GM19238 (cell line): ENCODE results near the gene FERMT2.
"Not testable (repeated sequence)": the region's sequence is repeated elsewhere in the genome, so short reads cannot be mapped to it uniquely, and the experiment has no call there.

ENCODE experiments used
- DNase-seq: peaks from one replicate; pipeline ENCODE4 v3.0.0; 2011; ENCODE audit warnings: low spot score; ENCODE audit not compliant: insufficient read length

FERMT2 gene

DNA sequence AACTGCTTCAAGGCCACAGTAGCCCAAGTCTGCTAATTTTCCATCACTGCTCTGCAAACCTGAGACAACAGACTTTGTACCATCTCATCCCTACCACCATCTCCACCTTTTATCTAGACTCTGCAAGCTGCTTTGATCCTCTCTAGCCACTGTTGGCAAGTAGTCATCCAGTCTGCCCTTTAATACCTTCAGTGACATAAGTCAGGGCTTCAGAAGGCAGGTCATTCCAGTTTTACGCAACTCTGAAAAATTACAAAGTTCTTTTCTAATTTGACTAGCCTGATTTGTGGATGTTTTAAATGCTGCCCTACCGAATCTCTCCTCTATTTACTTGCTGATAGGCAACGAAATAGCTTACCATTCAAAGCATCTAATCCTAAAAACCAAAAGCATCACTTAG lies 2.8 kb downstream of the FERMT2 start:
- DNase-seq, result no peak

DNA sequence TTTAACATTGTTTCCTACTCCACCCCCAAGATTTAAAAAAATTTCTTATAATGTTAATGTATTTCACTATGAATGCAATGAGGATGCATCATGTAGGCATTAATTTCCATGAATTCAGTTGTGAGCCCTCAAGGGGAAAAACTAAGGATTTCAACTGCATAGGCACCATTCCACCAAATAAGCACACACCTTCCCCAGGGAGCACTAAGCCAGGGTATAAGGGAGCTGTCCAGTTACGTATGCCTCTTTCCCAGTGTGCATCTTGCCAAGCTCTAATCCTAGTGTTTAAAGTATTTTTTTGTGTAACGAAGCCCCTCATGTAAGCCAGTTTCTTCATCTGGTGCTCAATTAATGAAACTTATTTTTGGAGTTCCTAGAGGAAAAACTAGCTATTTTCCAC lies 6.6 kb downstream of the FERMT2 start:
- no peak for DNase-seq

GRCh38 chr14:52939427-52939826 lies 11.4 kb downstream of the FERMT2 start:
- DNase-seq, result no peak

DNA sequence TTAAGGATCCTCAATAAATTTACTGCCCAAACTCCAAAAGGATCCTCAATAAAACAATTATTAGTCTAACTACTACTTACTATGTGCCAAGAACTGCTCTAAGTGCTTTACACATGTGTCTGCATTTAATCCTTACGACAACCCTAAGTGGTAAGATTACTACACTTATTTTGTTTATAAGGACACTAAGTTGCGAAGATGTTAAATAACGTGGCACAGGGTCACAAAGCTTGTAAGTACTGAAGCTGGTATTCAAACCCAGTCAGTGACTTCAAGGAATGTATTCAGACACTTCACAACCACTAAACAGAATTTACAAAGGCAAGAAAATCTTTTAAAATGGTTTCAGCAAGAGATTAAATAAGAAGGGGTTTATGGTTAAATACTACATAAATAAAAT lies 13.0 kb downstream of the FERMT2 start:
- no peak for DNase-seq

DNA sequence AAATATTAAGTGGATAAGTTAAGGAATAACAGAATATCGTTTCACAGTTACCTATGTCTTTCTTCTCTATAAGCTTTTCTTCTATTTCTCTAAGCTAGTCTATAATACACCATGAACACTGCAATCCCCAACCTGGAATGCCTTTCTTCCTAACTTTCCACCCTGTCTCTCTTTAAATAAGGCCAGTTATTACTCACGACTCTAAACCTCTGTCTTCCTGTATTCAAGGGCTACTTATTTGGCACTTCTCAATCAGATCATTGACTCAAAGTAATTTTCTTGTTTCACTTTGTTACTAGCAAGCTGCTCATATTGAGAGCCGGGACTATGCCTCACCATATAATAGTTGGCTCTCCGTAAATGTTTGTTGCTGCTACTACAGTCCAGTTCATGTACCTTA lies 13.5 kb downstream of the FERMT2 start:
- DNase-seq, result no peak

GRCh38 chr14:52936437-52936836 lies 14.4 kb downstream of the FERMT2 start:
- DNase-seq, result no peak

DNA sequence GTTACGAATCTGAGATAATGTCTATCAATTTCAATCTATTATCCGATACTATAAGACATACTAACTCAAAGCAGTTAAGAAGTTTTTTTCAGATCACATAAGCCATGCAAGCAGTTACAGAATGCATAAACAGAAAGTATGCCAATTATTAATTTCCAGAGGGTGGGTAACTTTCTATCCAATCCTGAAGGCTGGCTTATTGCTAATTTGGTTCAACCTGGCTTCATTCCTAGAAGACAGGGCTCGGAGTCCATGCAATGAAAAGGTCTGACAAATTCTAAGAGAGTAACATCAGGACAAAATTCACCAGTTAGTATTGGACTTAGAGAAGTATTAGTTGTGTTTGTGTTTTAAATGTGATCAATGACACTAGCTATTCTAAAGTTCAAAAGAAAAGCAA lies 15.0 kb downstream of the FERMT2 start:
- no peak for DNase-seq

DNA sequence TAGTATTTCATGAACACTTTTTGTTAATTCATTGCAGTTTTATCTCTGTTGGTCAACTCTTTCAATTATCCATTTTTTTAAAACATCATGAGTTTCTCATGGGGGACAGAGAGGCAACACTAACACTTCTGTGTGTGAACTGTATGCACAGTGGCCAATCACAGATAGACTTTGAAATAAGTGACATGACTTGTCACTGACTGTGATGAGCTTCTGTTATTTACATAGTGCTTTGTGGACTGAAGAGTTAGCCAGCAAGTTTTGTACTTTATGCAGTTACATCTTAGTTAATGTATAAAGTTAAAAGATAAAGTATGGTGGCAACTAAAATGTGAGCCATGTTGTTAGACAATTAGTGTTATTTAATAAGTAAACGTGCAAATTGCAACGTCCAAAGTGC lies 16.1 kb downstream of the FERMT2 start:
- DNase-seq, result no peak

DNA sequence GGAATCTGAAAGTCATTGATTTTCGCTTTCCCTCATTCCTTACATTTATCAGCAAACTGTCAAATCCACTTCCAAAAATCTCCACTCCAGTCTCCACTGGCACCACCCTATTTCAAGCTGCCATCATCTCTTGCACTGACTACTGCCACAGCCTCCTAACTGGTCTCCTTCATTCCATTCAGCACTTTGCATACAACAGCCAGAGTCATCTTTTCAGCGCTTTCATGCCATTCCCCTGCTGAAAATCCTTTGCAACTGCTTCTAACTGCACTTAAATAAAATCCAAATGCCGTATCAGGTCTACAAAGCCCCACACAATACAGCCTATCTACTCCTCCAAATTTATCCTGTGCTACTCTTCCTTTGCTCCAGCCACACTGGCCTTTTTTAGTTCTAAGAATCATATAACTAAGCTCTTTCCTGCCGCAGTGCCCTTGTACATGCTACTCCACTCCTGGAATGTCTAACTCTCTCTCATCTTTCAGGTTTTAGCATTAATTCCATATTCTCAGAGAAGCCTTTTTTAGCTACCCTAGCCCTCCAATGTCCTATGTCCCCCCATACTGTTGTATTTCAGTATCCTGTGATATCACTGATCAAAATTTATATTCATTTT lies 21.6 kb downstream of the FERMT2 start:
- DNase-seq, result no peak

DNA sequence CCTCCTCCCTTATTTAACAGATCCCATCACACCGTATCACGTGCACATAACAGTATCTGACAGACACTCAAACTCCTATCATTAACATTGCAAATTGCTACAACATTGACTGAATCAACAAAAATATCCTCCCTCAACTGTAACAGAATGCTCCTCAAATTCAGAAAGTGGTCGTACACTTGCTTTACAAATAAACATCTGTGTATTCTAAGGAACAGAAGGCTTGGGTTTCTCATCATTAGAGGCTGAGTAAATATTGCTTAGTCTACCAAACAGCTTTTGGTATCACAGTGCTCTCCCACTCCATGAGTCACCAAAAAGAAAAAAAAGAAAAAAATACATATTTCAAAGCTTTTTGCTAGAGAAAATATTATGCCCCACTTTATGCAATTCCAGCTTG lies 23.9 kb downstream of the FERMT2 start:
- no peak for DNase-seq

- no peak for DNase-seq
These were observed 26.8 kb downstream of the FERMT2 start for GRCh38 chr14:52923902-52924575.

DNA sequence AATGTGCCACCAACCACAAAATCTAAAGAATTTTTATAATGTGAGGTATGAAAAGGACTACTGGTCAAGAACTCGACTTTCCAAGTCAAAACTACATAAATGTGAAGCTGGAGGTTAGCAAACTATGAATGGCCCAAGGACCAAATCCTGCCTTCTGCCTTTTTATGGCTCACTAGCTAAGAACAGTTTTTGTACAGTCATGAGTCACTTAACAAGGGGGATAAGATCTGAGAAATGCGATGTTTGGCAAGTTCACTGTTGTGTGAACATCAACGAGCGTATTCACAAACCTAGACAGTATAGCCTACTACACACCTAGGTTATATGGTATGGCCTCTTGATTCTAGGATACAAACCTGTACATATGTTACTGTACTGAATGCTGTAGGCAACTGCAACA lies 28.2 kb downstream of the FERMT2 start:
- DNase-seq, result no peak

DNA sequence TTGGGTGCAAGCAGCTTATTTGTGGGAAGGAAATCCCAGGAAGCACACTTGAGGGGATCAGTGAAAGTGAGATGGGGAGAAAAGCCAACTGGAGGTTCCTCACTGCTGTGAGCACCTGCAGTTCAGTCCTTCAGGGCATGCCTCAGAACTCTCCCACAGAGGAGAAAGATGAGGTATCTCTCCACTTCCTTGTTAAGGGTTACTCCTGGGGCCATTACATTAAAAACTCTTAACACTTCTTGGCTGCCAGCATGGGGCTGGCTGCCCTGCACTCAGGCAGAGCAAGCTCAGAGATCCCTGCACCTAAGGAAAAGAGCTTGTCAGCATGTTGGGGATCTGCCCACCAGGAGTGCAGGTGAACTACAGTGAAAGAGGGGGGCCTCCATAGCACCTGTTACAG lies 28.8 kb downstream of the FERMT2 start:
- DNase-seq, result no peak

DNA sequence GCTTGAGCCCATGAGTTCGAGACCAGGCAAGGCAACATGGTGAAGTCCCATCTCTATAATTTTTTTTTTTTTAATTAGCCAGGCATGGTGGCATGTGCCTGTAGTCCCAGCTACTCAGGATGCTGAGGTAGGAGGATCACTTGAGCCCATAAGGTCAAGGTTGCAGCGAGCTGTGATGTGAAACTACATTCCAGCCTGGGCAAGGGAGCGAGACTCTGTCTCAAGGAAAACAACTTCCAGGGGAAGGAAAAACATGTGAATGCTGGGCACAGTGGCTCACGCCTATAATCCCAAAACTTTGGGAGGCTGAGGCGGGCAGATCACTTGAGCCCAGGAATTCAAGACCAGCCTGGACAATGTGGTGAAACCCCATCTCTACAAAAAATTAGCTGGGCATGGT lies 30.4 kb downstream of the FERMT2 start:
- not testable (repeated sequence) for DNase-seq

DNA sequence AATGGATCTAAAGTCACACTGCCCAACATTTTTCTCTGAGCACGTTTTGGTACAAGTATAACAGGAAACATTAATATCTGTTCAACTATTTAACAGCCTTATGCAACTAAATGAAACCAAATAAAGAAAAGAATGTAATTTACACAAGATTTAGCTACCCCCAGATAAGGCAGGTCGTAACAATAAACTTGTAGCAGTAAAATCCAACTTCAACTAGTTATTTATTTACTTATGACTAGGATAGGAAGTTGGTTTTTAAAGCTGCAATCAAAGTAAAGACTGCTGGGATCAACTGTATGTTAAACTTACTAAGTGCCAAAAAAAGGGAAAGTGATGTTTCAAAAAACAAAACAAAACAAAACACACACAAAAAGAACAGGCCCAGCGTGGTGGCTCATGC lies 30.9 kb downstream of the FERMT2 start:
- no peak for DNase-seq

- peak; percentile 1 for DNase-seq
These were observed 32.4 kb downstream of the FERMT2 start for GRCh38 chr14:52918486-52918885.

DNA sequence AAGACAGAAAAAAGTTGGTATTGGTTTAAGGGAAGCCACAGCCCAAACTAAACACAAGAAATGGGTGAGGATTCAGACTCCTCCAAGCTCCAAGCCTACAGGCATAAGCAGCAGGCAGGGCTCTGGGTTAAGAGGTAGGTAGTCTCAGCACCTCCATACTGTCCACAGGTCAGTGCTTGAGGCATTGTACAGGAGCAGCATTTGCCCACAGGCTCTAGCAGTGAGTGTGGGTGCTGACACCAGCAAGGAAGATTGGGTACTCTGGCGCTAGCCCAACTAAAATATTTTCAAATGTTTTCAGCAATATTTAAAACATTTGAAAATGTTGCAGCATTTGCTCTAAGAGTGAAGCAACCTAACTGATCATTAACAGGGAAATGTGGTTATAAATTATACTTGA lies 33.1 kb downstream of the FERMT2 start:
- no peak for DNase-seq

DNA sequence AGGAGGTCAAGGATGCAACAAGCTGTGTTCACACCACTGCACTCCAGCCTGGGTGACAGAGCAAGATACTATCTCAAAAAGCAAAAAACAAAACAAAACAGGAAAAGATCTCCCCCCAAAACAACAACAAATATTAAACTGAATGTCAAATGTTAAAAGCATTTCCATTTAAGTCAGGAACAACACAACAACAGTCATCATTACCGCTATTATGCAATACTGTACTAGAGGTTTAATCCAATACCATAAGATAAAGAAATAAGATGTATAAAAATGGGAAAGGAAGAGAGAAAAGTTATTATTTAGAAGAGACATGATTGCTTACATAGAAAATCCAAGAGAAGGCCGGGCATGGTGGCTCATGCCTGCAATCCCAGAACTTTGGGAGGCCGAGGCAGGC lies 36.6 kb downstream of the FERMT2 start:
- no peak for DNase-seq

DNA sequence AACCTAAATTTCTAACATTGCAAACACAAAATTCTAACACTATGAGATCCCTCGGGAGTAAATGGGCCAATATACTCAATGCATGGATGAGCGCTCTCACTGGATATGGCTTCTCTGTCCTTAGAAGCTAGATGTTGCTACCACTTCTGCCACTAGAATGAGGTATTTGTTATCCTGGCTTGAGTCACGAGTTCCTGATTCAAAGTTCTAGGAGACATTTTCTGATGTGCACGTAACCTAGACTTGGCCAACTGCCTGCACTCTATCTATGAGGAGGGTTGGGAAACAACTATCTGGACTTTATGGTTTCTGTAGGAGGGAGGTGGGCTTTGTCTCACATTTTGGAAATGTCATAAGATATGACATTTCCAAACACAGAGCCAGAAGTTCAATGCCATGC lies 37.6 kb downstream of the FERMT2 start:
- DNase-seq, result no peak

GRCh38 chr14:52911904-52912303 lies 38.9 kb downstream of the FERMT2 start:
- no peak for DNase-seq

DNA sequence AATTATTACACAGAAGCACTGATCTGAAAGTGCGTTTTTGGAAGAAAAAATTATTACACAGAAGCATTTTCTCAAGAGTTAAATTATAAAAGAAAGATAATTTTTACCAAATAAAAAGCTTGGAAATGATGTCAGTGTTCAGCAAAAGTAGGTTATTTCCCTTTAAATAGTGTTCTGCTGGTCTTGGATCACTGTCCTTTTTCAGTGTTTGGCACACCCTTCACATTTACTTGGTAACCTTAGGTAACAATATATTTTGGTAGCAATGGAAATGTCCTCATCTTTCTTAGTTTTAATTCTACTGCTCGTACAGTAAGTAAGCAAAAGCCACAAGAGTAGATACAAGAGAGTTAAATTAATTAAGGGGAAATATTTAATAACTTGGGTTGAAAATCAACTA lies 40.3 kb downstream of the FERMT2 start:
- DNase-seq, result no peak

GRCh38 chr14:52907949-52908348 lies 42.9 kb downstream of the FERMT2 start:
- no peak for DNase-seq

DNA sequence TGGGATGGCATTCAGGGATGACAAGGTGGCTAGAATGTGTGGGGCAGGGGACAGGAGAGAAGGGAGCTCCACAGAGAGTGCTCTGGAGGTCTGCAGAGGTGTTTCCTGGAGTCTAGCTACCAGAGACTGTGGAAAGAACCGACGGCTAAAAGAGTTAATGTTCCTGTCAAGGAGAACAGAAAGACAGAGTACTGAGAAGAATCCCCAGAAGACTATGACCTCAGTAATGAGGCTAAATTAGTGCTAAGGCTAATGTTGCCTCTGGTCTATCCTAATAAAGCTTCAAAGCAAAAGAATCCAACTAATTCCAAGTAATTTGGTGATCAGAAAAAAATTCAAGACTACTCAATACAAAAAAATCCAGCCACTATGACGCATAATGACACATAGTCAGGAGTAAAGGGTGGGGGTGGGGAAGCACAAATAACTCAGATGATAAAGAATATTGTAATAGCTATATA lies 44.7 kb downstream of the FERMT2 start:
- DNase-seq, result no peak
